GM18499 (cell line): ENCODE measurements around the gene DGCR2.
"Not testable (repeated sequence)": the region's sequence is repeated elsewhere in the genome, so short reads cannot be mapped to it uniquely, and the experiment has no call there.

Experiments
- ATAC-seq: cut with Tn5 transposase; IDR thresholded peaks from one replicate; pipeline ENCODE4 v1.9.1; 2021; ENCODE audit warnings: moderate number of reproducible peaks; ENCODE audit not compliant: insufficient read depth, unreplicated experiment

Gene DGCR2

GRCh38 chr22:19018256-19018655, 104.0 kb downstream of the DGCR2 start:
- ATAC-seq, result no peak

- no peak for ATAC-seq
Measured at GRCh38 chr22:19016081-19016766, 106.0 kb downstream of the DGCR2 start.

- ATAC-seq, result no peak
Measured at GRCh38 chr22:19014886-19015285, 107.3 kb downstream of the DGCR2 start.

GRCh38 chr22:19013881-19014598, 108.2 kb downstream of the DGCR2 start:
- ATAC-seq, result not testable (repeated sequence)

DNA sequence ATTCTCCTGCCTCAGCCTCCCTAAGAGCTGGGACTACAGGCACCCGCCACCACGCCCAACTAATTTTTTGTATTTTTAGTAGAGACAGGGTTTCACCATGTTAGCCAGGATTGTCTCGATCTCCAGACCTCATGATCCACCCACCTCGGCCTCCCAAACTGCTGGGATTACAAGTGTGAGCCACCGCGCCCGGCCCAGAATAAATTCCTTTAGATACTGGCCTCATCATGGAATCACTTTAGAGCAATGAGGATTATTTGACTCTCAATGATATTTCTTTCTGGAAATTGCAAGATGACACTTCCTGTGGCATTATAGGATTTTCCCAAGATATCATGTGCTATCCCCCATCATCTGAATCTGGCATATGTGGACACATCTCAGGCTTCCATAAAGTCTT, 108.8 kb downstream of the DGCR2 start:
- not testable (repeated sequence) for ATAC-seq

- no peak for ATAC-seq
Measured at GRCh38 chr22:19012308-19012986, 109.8 kb downstream of the DGCR2 start.

- not testable (repeated sequence) for ATAC-seq
Measured at GRCh38 chr22:19011611-19012010, 110.6 kb downstream of the DGCR2 start.

GRCh38 chr22:19011075-19011474, 111.1 kb downstream of the DGCR2 start:
- no peak for ATAC-seq

- no peak for ATAC-seq
Measured at GRCh38 chr22:19005905-19006304, 116.3 kb downstream of the DGCR2 start.

DNA sequence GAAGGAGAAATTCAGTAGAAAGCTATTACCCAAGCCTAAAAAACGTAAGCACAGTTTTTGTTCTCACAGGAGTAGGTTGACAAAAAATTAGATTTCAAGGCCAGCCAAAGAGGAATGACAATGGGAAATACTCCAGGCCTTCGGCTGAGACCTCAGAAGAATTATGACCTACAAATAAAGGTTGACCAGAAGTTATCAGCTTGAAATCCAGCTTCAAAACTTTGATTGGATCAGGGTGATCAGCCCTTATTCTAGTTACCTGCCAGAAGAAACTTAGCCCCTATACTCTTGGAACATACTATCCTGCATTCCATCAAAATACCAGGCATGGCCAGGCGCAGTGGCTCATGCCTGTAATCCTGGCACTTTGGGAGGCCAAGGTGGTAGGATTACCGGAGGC, 117.7 kb downstream of the DGCR2 start:
- ATAC-seq, result no peak

DNA sequence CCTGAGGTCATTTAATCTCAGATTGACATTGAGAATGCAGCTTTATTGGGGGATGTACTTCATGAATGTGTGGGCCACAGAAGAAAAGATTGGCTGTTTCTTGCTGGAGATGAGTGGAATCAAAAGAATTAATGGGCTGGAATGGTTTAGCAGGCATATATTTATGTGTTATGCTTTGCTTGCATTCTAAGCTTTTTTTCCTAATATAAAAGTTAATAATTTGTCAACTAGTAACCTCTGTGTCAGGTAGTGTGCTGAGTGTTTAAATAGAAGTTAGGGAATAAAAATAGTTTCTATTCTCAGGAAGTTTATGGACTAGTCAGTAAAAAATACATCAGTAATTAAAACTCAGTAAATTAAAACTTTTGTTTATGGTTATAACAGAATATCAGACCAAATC, 118.7 kb downstream of the DGCR2 start:
- ATAC-seq, result no peak

- no peak for ATAC-seq
Measured at GRCh38 chr22:19002684-19003038, 119.6 kb downstream of the DGCR2 start.

DNA sequence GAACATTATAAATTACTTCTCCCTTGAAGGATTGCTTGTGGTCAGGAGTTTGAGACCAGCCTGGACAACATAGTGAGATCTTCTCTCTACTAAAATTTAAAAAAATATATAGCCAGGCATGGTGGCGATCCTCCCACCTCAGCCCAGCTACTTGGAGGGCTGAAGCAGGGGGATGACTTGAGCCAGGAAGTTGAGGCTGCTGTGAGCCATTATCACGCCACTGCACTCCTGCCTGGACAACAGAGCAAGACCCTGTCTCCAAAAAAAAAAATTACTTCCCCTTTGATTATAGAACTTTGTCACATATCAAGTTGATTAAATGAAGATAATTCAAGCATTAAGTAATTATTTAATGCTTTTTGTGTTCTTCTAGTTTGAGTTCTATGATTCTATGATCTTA, 121.0 kb downstream of the DGCR2 start:
- no peak for ATAC-seq

- not testable (repeated sequence) for ATAC-seq
Measured at GRCh38 chr22:19000106-19000505, 122.1 kb downstream of the DGCR2 start.

DNA sequence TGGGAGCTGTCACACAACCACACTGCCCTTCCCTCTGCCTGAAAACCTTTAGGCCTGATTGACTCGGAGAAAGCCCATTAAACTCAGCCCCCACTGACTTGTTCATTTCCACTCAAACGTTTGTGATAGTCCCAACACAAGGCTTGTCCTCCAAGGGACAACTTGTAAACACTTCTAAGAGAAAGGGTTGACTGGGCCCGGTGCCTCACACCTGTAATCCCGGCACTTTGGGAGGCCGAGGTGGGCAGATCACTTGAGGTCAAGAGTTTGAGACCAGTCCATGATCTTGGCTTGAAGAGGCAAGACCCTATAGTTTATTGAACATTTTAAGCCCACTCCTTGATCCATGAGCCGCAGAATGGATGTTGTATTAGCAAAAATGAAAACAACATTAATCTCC, 122.8 kb downstream of the DGCR2 start:
- ATAC-seq, result no peak

- no peak for ATAC-seq
Measured at GRCh38 chr22:18999008-18999407, 123.2 kb downstream of the DGCR2 start.

DNA sequence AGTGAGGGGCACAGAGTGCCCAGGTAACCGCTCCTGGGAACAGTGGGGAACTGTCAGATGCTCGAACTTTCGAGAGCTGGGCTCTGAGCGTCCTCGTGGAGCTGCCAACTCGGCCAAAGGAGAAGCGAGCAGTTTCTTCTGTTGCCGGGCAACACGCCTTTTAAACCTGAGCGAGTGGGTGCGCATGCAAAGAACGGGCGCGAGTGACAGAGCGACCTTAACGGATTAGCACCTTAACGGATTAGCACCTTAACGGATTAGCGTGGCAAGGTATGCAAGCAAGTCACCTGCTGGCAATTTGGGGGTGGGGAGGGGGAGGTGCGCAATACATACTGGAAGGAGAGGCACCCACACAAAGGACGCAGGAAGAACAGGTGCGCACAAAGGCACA, 124.3 kb downstream of the DGCR2 start:
- no peak for ATAC-seq

DNA sequence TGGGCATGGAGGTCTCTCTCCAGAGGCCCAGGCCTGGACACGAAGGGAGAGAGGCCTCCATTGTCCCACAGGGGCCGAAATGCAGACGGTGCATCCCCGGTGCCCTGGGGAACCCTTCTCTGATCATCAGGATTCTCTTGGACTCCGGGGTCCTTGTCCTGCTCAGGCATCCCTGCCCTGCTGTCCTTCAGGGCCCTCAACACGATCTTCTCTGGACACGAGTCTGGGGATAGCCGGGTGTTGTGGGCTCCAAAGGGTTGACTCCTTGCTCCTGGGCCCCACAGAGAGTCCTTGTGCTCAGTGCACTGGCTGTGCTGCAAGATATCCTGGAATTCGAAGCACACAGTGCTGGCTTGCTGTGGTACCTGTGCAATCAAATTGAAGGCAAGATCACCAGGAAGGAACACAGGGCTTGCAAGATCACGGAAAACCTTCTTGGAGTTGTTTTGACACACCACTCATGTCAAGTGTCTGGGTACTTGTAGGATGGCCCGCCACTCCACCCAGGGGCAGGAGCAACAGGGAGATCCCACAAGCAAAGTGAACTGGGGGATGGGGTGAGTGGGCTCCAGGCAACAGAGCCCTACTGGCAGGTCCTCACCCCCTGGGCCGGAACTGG, 124.8 kb downstream of the DGCR2 start:
- ATAC-seq, result no peak

DNA sequence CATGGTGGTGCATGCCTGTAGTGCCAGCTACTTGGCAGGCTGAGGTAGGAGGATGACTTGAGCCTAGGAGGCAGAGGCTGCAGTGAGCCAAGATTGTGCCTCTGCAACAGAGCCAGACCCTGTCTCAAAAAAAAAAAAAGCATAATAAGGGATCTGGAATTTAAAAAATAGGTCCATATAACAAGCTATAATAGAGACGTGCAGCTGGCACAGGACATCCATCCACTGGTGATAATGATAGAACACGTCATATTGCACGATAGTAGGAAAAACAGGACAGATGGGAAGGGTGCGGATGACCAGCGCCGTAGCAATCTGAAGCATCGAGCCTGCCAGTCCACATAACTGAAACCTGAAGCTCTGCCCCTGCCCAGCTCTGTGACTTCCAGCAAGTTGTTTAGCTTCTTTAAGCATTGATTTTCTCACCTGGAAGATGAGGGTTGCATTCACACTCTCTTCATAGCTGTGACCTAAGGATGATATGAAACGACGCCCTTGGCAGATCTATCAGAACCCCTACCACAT, 125.8 kb downstream of the DGCR2 start:
- ATAC-seq, result no peak

DNA sequence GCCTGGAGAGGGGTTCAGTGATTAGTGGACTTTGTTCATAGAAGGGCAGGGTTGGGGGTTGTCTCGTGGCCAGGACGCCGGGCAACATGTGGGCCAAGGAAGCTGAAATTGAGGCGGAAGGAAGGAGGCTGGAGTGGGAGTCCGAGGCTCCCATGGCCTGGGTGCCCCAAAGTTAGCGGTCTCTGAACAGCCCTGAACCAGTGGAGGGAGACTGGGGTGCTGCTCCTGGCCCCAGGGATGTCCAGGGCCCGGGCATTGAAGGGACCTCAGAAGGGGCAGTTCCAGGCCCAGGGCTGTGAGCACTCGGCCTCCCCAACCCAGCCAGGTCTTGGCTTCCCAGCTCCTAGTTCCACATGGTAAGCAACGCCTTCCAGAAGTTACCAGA, 126.9 kb downstream of the DGCR2 start:
- ATAC-seq, result no peak
